Measurements from ENCODE around the gene HCRTR1. TPM values are rescaled to one million over a fixed set of nuclear protein-coding genes. Genes with fewer than 3 reads are reported as not detected.

HCRTR1 gene
- total RNA-seq, 3 donors from 2014 or later = not detected

DNA sequence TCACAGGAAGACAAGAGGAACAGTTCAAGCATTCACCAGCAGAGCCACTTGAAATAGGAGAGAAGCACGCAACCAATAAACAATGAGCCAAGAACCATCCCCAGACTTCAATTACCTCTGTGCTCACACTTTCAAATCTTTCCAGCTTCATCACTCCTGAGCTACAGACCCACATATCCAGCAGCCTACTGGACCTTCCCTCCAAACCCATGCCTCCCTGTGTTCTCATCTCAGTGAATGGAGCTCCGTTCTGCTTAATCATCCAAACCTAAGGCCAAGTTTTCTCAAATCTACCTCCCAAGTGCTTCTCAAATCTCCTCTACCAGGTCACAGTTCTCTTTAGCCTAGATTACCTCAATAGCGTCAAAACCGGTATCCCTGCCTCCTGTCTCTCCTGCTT lies 23.5 kb downstream of the HCRTR1 start:
- ATAC-seq (no peak), DNase-seq (no peak)
- H3K4me3 Mint-ChIP-seq = no peak overlapping the region
- H3K4me1 Mint-ChIP-seq (ENCODE audit: low read depth) = peaks cover 47% of the 10 kb centered on the region
- H3K36me3 Mint-ChIP-seq (ENCODE audit: insufficient read depth) = peaks cover 4% of the 10 kb centered on the region
- no peaks in the 10 kb centered on the region for H3K9me3 Mint-ChIP-seq
- no peaks in the 10 kb centered on the region for H3K27me3 Mint-ChIP-seq (ENCODE audit: low read depth)

DNA sequence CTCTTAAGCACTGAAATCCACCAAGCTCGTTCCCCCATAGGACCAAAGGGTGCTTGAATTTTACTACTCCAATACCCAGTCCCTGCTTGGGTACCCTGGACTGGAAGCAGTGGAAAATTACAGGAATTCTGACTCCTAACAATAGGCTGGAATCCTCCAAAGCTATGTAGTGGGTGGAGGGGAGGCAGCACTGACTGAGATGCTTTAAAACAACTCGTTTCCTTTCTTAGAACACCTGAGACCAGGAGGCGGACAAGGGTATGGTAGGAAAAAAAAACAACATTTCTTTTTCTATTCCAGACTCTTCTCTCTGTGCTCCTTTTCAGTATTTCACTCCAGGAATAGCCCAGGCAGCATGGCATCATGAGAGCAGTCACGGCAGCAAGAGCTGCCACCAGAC lies 24.9 kb downstream of the HCRTR1 start:
- H3K36me3 Mint-ChIP-seq (ENCODE audit: insufficient read depth) = peaks cover 2% of the 10 kb centered on the region
- peaks cover 45% of the 10 kb centered on the region for H3K4me1 Mint-ChIP-seq (ENCODE audit: low read depth)
- DNase-seq = no peak
- H3K4me3 Mint-ChIP-seq = peak overlapping the region; percentile 17
- H3K9me3 Mint-ChIP-seq = peaks cover 3% of the 10 kb centered on the region
- H3K27me3 Mint-ChIP-seq (ENCODE audit: low read depth) = no peaks in the 10 kb centered on the region
- no peak for ATAC-seq

DNA sequence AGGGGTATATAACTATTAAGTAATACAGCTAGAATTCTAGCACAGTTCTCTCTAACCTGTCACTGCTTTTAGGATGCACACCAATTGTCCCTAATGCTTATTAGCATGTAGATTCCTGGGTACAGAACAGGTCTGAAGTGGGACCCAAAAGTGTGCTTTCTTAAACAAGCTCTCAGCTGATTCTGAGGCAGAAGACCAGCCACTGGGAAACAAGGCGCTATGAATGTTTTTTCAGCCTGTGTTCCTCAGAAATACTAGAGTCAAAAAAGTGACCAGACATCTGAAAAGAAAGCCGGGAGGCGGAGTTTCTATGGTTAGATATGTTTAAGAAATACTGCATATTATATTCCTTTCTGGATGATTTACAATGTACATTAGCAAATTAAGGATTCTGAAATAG lies 25.4 kb downstream of the HCRTR1 start:
- Mint-ChIP-seq H3K4me1 (ENCODE audit: low read depth) (peaks cover 41% of the 10 kb centered on the region), H3K36me3 (ENCODE audit: insufficient read depth) (no peaks in the 10 kb centered on the region), H3K4me3 (no peak overlapping the region), H3K9me3 (peaks cover 3% of the 10 kb centered on the region), H3K27me3 (ENCODE audit: low read depth) (no peaks in the 10 kb centered on the region)
- ATAC-seq (no peak), DNase-seq (no peak)

DNA sequence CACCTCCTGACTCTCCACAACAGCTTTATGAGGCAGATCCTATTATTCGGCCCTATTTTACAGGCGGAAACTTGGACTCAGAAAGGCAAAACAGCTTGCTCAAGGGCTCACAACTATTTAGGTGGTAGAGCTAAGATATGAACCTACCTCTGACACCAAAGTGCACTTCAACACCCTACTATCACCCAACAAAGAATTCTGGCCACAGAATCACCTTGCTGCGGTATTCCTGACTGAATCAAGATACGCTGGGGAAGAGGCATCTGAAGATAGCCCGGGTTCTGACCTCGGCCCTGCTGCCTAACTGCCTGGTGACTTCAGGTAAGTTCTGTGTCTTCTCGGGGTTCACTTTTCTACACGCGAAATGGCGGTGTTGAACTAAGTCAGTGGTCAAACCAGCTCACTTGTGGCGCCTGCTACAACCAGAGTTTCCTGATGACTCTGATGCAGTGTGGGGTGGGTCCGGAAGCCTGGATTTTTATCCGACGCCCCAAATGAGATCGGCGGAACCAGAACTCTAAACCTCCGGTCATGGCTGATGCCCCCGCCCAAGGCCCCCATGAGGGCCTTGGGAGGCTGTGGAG lies 26.6 kb downstream of the HCRTR1 start:
- Mint-ChIP-seq H3K9me3 (peaks cover 3% of the 10 kb centered on the region), H3K27me3 (ENCODE audit: low read depth) (no peaks in the 10 kb centered on the region), H3K4me3 (peak overlapping the region; percentile 99), H3K36me3 (ENCODE audit: insufficient read depth) (no peaks in the 10 kb centered on the region), H3K4me1 (ENCODE audit: low read depth) (peaks cover 34% of the 10 kb centered on the region)
- ATAC-seq (peak; percentile 53 to 59), DNase-seq (no peak)

DNA sequence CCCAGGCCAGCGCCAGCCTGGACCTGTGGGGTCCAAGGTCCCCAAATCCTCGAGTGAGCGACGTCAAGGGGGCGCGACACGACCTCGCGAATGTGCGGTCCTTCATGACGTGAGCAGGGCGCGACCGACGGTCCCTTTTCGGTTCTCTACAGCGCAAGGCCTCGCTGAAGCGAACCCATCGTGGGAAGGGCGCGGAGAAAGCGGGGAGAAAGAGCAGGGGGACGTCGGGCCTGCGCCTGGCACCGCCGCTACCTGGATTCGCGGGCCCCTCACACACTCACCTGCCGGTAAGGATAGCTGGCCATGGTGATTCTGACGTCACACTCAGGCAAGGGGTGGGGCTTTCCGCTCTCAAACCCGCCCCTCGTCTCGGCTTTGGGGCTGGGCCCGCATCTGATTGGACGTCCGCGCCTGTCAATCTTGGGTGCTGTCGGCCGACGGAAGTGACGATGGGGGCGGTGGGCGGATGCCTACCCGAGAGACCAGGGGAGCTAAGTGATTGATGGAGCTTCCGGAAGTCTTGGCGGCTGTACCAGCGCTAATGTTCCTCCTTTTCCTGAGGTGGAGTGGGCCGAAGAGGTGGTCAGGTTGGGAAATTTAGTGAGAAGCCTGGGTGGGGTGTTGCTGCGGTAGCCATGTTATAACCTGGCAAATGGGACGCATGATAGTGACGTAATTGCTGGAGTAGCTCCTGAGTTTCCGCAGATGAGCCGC lies 27.2 kb downstream of the HCRTR1 start, which contains the start of gene PEF1:
PEF1 (minus strand) TSS at position 317 of the 714 bp plus-strand sequence; CDS start at position 305, 12 bp downstream.
- Mint-ChIP-seq H3K4me1 (ENCODE audit: low read depth) (peaks cover 34% of the 10 kb centered on the region), H3K36me3 (ENCODE audit: insufficient read depth) (no peaks in the 10 kb centered on the region), H3K9me3 (peaks cover 3% of the 10 kb centered on the region), H3K27me3 (ENCODE audit: low read depth) (no peaks in the 10 kb centered on the region), H3K4me3 (peak within 1 kb of the TSS; percentile 99)
- DNase-seq (peak; percentile 99), ATAC-seq (peak; percentile 90 to 91)

DNA sequence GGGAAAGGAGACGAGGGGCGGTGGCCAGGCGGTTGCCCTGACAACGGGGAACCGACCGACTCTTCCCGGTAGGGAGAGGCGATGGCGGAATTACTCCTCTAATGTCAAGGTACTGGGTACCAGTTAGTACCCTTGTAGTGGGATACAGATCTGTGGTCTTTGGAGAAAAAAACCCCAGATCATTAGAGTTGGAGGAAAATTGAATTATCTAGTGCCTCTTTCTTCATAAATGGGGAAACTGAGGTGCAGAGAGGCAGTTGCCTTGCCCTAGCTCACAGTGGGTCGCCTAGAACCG lies 27.7 kb downstream of the HCRTR1 start:
- Mint-ChIP-seq H3K27me3 (ENCODE audit: low read depth) (no peaks in the 10 kb centered on the region), H3K36me3 (ENCODE audit: insufficient read depth) (no peaks in the 10 kb centered on the region), H3K9me3 (peaks cover 3% of the 10 kb centered on the region), H3K4me3 (peak overlapping the region; percentile 99), H3K4me1 (ENCODE audit: low read depth) (peaks cover 34% of the 10 kb centered on the region)
- DNase-seq (no peak), ATAC-seq (no peak)

DNA sequence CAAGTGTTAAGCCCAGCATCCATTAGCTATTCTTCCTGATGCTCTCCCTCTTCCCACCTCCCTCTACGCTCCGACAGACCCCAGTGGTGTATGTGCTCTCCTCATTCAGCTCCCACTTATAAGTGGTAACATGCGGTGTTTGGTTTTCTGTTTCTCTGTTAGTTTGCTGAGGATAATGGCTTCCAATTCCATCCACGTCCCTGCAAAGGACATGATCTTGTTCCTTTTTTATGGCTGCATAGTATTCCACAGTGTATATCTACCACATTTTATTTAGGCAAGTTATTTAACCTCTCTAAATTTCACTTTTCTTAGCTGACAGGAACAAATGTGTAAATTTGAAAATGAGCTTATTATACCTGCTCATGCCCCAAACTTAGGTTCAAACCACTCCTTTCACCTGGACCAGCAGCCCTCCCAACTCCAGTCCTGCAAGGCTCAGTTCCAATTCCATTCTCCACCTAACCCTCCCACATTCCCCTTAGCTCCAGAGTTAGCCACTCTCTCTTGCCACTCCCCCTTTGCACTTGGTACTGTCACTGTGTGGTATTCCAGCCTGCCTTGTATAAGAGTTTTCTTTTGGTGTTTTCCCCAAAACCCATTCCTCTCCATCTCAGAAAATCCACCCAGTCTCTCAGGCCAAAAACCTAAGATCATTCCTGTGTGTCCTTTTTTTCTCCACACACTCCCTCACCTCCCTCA lies 28.9 kb downstream of the HCRTR1 start:
- Mint-ChIP-seq H3K27me3 (ENCODE audit: low read depth) (no peaks in the 10 kb centered on the region), H3K4me1 (ENCODE audit: low read depth) (peaks cover 34% of the 10 kb centered on the region), H3K4me3 (peak overlapping the region; percentile 99), H3K9me3 (peaks cover 3% of the 10 kb centered on the region), H3K36me3 (ENCODE audit: insufficient read depth) (no peaks in the 10 kb centered on the region)
- ATAC-seq (no peak), DNase-seq (no peak)

DNA sequence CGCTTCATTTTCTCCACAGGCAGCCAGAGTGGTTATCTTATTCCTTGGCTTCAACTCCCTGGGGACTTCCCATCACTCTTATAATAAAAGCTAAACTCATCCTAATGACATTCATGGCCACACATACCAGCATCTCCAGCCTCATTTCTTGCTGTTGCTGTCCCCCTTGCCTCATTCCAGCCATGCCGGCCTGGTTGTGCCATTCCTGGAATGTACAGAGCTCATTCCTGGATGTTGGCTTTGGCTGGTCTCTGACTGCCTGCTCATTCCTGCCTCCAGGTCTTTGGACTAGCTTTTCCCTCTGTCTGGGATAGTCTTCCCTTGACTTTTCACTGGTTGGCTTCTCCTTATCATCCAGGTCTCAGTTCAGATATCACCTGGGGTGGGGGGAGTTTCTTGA lies 29.6 kb downstream of the HCRTR1 start:
- H3K27me3 Mint-ChIP-seq (ENCODE audit: low read depth) = no peaks in the 10 kb centered on the region
- DNase-seq = no peak
- peak overlapping the region; percentile 14 for H3K4me3 Mint-ChIP-seq
- H3K36me3 Mint-ChIP-seq (ENCODE audit: insufficient read depth) = no peaks in the 10 kb centered on the region
- H3K4me1 Mint-ChIP-seq (ENCODE audit: low read depth) = peaks cover 34% of the 10 kb centered on the region
- ATAC-seq = no peak
- H3K9me3 Mint-ChIP-seq = peaks cover 3% of the 10 kb centered on the region

DNA sequence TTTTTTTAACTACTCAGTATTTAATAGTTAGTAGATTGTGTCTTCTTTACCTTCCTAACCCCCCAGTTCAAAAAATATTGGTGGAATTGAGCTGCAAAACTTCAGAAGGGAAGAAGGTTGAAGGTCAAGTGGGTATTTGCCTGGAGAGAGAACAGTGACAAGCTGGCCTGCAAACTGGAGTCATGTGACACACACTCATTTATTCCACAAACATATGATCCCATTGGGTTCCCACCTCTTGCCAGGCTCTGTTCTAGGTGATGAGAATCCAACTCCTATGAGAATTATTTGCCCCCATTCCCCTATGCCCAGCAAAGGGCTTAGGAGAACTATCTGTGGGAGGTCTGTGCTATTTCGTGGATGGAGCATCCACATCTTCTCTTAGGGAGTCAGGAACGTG lies 30.7 kb downstream of the HCRTR1 start:
- DNase-seq (no peak), ATAC-seq (no peak)
- no peak overlapping the region for H3K4me3 Mint-ChIP-seq
- no peaks in the 10 kb centered on the region for H3K27me3 Mint-ChIP-seq (ENCODE audit: low read depth)
- no peaks in the 10 kb centered on the region for H3K36me3 Mint-ChIP-seq (ENCODE audit: insufficient read depth)
- peaks cover 28% of the 10 kb centered on the region for H3K4me1 Mint-ChIP-seq (ENCODE audit: low read depth)
- H3K9me3 Mint-ChIP-seq = peaks cover 3% of the 10 kb centered on the region

DNA sequence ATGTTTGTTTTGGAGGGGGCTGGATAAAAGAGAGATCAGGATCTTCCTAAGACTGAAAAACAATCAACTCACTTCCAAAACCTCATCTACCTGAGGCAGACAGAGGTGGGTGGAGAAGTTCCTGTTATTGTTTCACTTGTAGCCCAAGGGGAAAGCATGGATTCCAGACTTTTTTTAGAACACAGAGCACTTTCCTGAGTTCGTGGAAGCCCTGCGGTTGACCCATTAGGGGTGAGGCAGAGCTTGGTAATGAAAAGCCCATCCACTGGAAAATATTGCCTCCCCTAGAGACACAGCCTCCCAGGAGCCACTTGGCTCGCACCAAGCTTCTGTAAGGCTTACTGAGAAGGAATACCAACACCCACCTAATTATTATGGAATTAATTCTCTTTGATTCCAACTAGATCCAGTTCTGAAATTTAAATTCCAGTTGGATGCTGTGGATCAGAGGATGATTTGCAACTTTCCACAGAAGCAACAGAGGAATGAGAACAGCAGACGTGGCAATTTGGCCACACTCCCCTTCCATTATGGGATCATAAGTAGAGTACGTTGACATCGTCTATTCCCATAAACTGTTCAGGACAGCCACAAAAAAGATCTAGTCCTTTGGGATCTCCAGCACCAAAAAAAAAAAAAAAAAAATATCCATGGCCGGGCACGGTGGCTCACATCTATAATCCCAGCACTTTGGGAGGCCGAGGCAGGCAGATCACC lies 31.3 kb downstream of the HCRTR1 start:
- Mint-ChIP-seq H3K27me3 (ENCODE audit: low read depth) (no peaks in the 10 kb centered on the region), H3K4me1 (ENCODE audit: low read depth) (peaks cover 23% of the 10 kb centered on the region), H3K36me3 (ENCODE audit: insufficient read depth) (no peaks in the 10 kb centered on the region), H3K9me3 (peaks cover 3% of the 10 kb centered on the region), H3K4me3 (no peak overlapping the region)
- ATAC-seq (no peak), DNase-seq (no peak)

DNA sequence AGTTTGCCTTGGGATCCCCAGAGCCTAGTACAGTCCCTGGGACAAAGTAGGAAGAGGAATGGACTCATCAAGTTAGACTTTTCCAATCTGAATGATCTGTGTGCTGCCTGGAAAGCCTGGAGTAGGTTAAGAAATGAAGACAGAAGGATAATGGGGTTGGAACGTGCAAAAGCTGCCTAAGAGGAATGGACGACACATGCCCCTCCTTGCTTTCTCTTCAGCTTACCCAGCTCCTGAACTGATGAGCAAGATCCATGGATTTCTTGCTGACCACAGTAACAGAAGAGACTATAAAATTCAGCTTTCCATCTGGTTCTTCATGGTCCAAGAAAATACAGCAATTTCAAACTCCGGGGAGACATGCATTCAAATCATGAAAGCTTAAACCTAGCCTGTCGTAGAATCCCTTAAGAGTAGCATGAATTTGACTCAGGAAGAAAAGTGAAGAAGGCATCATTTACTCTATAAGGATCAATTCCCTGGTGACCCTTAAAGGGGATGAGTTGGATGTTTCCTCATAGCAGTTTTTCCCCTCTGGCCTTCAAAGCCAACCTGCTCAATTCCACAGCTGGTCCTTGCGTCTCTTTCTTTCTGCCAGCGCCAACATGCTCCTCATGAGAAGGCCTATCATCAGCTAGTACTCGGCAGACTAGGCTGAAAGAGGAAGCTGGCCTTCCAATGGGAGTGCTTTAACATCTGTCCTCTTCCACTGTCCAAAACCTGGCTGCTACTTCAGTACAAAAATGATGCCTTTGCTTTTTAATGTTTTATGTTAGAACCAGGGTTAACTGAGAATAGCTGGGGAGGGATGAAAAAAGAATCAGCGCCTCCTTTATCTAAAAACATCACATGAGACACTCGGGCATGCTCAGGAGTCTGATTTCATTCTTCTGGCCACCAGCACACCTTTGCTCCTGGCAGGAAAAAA lies 32.9 kb downstream of the HCRTR1 start:
- DNase-seq (no peak), ATAC-seq (no peak)
- H3K9me3 Mint-ChIP-seq = peaks cover 3% of the 10 kb centered on the region
- H3K36me3 Mint-ChIP-seq (ENCODE audit: insufficient read depth) = no peaks in the 10 kb centered on the region
- H3K4me1 Mint-ChIP-seq (ENCODE audit: low read depth) = peaks cover 12% of the 10 kb centered on the region
- H3K4me3 Mint-ChIP-seq = no peak overlapping the region
- H3K27me3 Mint-ChIP-seq (ENCODE audit: low read depth) = peaks cover 1% of the 10 kb centered on the region

DNA sequence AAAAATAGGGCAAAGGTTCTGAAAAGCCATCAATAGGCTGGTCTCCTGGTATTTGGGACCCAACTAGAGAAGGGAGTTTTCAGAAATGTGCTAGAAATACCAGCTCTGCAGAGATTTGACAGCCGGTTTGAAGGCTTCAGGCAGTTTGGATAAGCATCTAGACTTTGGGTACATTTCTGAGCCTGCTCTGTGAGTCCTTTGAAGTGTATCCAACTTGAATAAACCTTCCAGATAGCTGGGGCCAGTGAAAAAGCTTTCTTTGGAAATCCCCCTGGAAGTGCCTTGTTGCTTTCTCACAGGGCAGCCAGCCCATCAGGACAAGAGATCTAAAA lies 33.6 kb downstream of the HCRTR1 start:
- Mint-ChIP-seq H3K27me3 (ENCODE audit: low read depth) (peaks cover 2% of the 10 kb centered on the region), H3K36me3 (ENCODE audit: insufficient read depth) (no peaks in the 10 kb centered on the region), H3K9me3 (peaks cover 3% of the 10 kb centered on the region), H3K4me1 (ENCODE audit: low read depth) (peaks cover 6% of the 10 kb centered on the region), H3K4me3 (no peak overlapping the region)
- ATAC-seq = no peak
- DNase-seq = no peak

DNA sequence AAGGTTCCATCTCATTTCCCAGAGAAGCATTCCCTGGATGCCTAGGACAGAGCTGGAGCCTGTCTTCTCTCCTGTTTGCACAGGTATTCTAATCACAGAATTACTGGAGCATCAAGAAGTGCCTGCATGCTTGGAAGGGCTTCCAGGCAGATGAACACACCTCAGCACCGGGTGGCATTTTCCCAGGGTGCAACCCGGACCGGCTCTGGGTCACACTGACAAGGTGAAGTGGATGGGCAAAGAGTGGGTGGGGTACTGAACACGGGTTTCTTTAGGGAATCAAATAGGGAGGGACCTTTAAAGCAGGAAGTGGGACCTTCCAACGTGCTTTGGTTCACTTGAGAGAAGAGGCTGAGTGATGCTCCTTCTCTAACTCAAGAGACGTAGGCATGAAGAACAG lies 34.3 kb downstream of the HCRTR1 start:
- H3K9me3 Mint-ChIP-seq = no peaks in the 10 kb centered on the region
- ATAC-seq = no peak
- no peak for DNase-seq
- peaks cover 2% of the 10 kb centered on the region for H3K4me1 Mint-ChIP-seq (ENCODE audit: low read depth)
- H3K36me3 Mint-ChIP-seq (ENCODE audit: insufficient read depth) = no peaks in the 10 kb centered on the region
- peaks cover 2% of the 10 kb centered on the region for H3K27me3 Mint-ChIP-seq (ENCODE audit: low read depth)
- no peak overlapping the region for H3K4me3 Mint-ChIP-seq

Data from activated T-cell treated with anti-CD3 and anti-CD28 coated beads, Interleukin-2, amount 50 U/mL, for 4 hours (primary cell).